SU-DHL-6 (cell line): Measurements from ENCODE around the gene IBA57.
"Not testable (repeated sequence)": the region's sequence is repeated elsewhere in the genome, so short reads cannot be mapped to it uniquely, and the experiment has no call there.

Experiments used
- H2AFZ ChIP-seq: fragments of 200-600 bp; sonication (generic); 2 replicates; pipeline ENCODE4 v1.6.1; 2014; ENCODE audit warnings: low read depth, mild to moderate bottlenecking, moderate library complexity, mixed read lengths, antibody characterized with exemption, low read length; ENCODE audit not compliant: severe bottlenecking
- H3F3A ChIP-seq: fragments of 200-600 bp; shearing (Covaris generic); 2 replicates; pipeline ENCODE4 v1.6.0; 2016; ENCODE audit warnings: antibody characterized with exemption, mild to moderate bottlenecking; ENCODE audit not compliant: insufficient read depth
- H3K27ac ChIP-seq: fragments of 200-600 bp; sonication (generic); 2 replicates; pipeline ENCODE4 v1.5.1; 2016; ENCODE audit warnings: low read depth, mild to moderate bottlenecking, low read length, moderate library complexity, mixed read lengths
- H3K27me3 ChIP-seq: fragments of 200-600 bp; sonication (generic), shearing (Covaris generic); 2 replicates; pipeline ENCODE4 v1.6.0; 2014; ENCODE audit warnings: mild to moderate bottlenecking, low read length
- H3K36me3 ChIP-seq: fragments of 200-600 bp; sonication (generic); 2 replicates; pipeline ENCODE4 v1.6.1; 2014; ENCODE audit warnings: mild to moderate bottlenecking, low read length, mixed read lengths
- H3K4me2 ChIP-seq: fragments of 300-600, 200-600 bp; shearing (Covaris generic), sonication (generic); 2 replicates; pipeline ENCODE4 v1.6.0; 2014; ENCODE audit warnings: low read length, low read depth, mild to moderate bottlenecking; ENCODE audit not compliant: poor library complexity, severe bottlenecking
- H3K4me3 ChIP-seq: fragments of 200-600 bp; sonication (generic); 2 replicates; pipeline ENCODE4 v1.5.1; 2014; ENCODE audit warnings: antibody characterized with exemption, low read length, mild to moderate bottlenecking, mixed read lengths; ENCODE audit not compliant: insufficient read depth, poor library complexity, severe bottlenecking
- H3K79me2 ChIP-seq: fragments of 200-600 bp; sonication (generic); 2 replicates; pipeline ENCODE4 v1.6.1; 2014; ENCODE audit warnings: mild to moderate bottlenecking, low read length, moderate library complexity; ENCODE audit not compliant: insufficient read depth
- H3K9ac ChIP-seq: fragments of 200-600 bp; sonication (generic); 2 replicates; pipeline ENCODE4 v1.7.0; 2014; ENCODE audit warnings: mild to moderate bottlenecking, low read length
- H3K9me2 ChIP-seq: fragments of 200-600 bp; sonication (generic); replicated peaks from 2 replicates; pipeline ENCODE4 v1.6.1; 2014; ENCODE audit warnings: low read length; ENCODE audit not compliant: insufficient read depth
- H3K9me3 ChIP-seq: fragments of 200-600 bp; sonication (generic); 2 replicates; pipeline ENCODE4 v1.6.1; 2014; ENCODE audit warnings: low read length, mixed read lengths; ENCODE audit not compliant: insufficient read depth
- H4K20me1 ChIP-seq: fragments of 200-600 bp; sonication (generic); 2 replicates; pipeline ENCODE4 v1.6.1; 2014; ENCODE audit warnings: low read depth, mild to moderate bottlenecking, antibody characterized with exemption, low read length, moderate library complexity, mixed read lengths
- EZH2phosphoT487 ChIP-seq: fragments of 200-600 bp; sonication (generic), shearing (Covaris generic); conservative IDR thresholded peaks from 2 replicates; pipeline ENCODE4 v1.6.1; 2018; ENCODE audit warnings: mild to moderate bottlenecking, antibody characterized with exemption, low read length, moderate library complexity, mixed read lengths
- TF ChIP-seq, protein P1 (sequence below): fragments of 200-600 bp; sonication (generic); IDR thresholded peaks from one replicate; pipeline ENCODE4 v1.5.1; 2017; ENCODE audit warnings: antibody characterized with exemption, mild to moderate bottlenecking, low read length, moderate library complexity; ENCODE audit not compliant: insufficient read depth, poor library complexity, severe bottlenecking

IBA57 gene

DNA sequence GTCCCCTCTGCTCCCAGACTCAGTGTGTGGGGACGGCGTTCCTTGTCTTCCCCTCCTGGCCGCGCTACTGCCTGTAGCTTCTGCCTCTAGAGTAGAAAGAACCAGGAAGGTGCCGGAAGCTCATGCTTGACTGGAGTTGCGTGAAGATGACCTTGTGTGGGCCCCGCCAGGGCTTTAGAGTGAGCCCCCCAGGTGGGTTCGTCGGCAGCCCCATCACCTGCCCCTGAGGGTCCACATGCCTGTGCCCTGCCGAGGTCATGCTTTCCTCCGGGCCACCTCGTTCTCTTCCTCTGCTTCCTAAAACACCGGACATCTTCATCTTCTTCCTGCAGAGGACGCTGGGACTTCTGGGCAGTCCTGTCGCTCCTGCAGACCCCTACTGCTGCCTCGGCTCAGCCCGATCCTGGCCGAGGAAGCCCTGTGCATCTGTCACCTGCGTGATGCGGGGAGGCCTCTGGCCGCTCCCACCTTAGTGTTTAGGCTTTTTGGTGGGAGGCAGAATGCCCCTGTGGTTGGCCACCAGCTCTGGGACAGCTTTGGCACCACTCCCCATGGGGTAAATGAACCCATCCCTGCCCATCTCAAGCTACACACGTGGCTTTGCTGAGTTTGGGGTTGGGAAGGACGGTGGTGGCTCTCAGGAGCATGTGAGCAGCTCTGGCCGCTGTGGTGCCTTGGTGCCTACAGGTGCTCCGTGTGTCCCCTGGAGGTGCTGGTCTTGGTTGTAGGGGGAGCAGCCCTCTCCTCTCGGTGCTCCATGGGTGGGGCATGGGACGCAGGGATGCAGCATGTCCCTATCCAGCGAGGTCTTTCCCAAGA, 54.6 kb downstream of the IBA57 start:
- no peak overlapping the region for H3K4me2 ChIP-seq
- H3K9me2 ChIP-seq, result no peaks in the 10 kb centered on the region
- no peak overlapping the region for H3K4me3 ChIP-seq
- no peaks in the 10 kb centered on the region for H3F3A ChIP-seq
- TF ChIP-seq, protein P1, sequence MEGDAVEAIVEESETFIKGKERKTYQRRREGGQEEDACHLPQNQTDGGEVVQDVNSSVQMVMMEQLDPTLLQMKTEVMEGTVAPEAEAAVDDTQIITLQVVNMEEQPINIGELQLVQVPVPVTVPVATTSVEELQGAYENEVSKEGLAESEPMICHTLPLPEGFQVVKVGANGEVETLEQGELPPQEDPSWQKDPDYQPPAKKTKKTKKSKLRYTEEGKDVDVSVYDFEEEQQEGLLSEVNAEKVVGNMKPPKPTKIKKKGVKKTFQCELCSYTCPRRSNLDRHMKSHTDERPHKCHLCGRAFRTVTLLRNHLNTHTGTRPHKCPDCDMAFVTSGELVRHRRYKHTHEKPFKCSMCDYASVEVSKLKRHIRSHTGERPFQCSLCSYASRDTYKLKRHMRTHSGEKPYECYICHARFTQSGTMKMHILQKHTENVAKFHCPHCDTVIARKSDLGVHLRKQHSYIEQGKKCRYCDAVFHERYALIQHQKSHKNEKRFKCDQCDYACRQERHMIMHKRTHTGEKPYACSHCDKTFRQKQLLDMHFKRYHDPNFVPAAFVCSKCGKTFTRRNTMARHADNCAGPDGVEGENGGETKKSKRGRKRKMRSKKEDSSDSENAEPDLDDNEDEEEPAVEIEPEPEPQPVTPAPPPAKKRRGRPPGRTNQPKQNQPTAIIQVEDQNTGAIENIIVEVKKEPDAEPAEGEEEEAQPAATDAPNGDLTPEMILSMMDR, result no peak
- no peak for TF ChIP-seq EZH2phosphoT487
- H3K9ac ChIP-seq, result no peak overlapping the region
- H2AFZ ChIP-seq, result no peak overlapping the region
- no peaks in the 10 kb centered on the region for H3K79me2 ChIP-seq
- no peaks in the 10 kb centered on the region for H3K27me3 ChIP-seq
- H3K27ac ChIP-seq, result no peak overlapping the region
- no peaks in the 10 kb centered on the region for H3K36me3 ChIP-seq
- no peaks in the 10 kb centered on the region for H4K20me1 ChIP-seq
- H3K9me3 ChIP-seq, result no peaks in the 10 kb centered on the region

GRCh38 chr1:228221097-228221496, 55.5 kb downstream of the IBA57 start:
- not testable (repeated sequence) for H3K9ac ChIP-seq, H4K20me1 ChIP-seq, H2AFZ ChIP-seq, H3K9me2 ChIP-seq, H3K27me3 ChIP-seq, H3K36me3 ChIP-seq, H3K4me2 ChIP-seq, H3F3A ChIP-seq, H3K9me3 ChIP-seq, H3K27ac ChIP-seq, H3K79me2 ChIP-seq, H3K4me3 ChIP-seq

- no peak overlapping the region for H3K4me2 ChIP-seq
- TF ChIP-seq EZH2phosphoT487, result no peak
- TF ChIP-seq, protein P1, result no peak
These were observed 56.9 kb downstream of the IBA57 start for GRCh38 chr1:228222548-228222947.

More at GRCh38 chr1:228222548-228222947, 56.9 kb downstream of the IBA57 start:
- H3K79me2 ChIP-seq, result no peaks in the 10 kb centered on the region
- H3K36me3 ChIP-seq, result no peaks in the 10 kb centered on the region
- no peaks in the 10 kb centered on the region for H4K20me1 ChIP-seq
- H2AFZ ChIP-seq, result no peak overlapping the region
- H3K9me2 ChIP-seq, result no peaks in the 10 kb centered on the region
- H3K27me3 ChIP-seq, result no peaks in the 10 kb centered on the region
- no peak overlapping the region for H3K27ac ChIP-seq
- no peaks in the 10 kb centered on the region for H3F3A ChIP-seq
- no peaks in the 10 kb centered on the region for H3K9me3 ChIP-seq
- no peak overlapping the region for H3K4me3 ChIP-seq
- H3K9ac ChIP-seq, result no peak overlapping the region
